Activated naive CD8-positive, alpha-beta T cell treated with anti-CD3 and anti-CD28 coated beads for 36 hours (primary cell): ENCODE measurements around the gene CD8B. TPM values are rescaled to one million over a fixed set of nuclear protein-coding genes. Genes with fewer than 3 reads are reported as not detected.

Experiments
- DNase-seq: peaks from one replicate; pipeline ENCODE4 v3.0.0; 2021
- H3K27ac Mint-ChIP-seq: one replicate; pipeline ENCODE4 v1.8.0; 2022; ENCODE audit warnings: mild to moderate bottlenecking, moderate library complexity, mixed read lengths
- H3K27me3 Mint-ChIP-seq: one replicate; pipeline ENCODE4 v1.8.0; 2022; ENCODE audit warnings: mild to moderate bottlenecking, mixed read lengths
- H3K36me3 Mint-ChIP-seq: one replicate; pipeline ENCODE4 v1.8.0; 2021; ENCODE audit warnings: mild to moderate bottlenecking, mixed read lengths
- H3K4me1 Mint-ChIP-seq: one replicate; pipeline ENCODE4 v1.8.0; 2021; ENCODE audit warnings: mixed read lengths
- H3K4me3 Mint-ChIP-seq: one replicate; pipeline ENCODE4 v1.8.0; 2022; ENCODE audit warnings: mild to moderate bottlenecking, moderate library complexity, mixed read lengths
- H3K9me3 Mint-ChIP-seq: one replicate; pipeline ENCODE4 v1.8.0; 2022; ENCODE audit warnings: mixed read lengths
- total RNA-seq, 2 experiments: library from RNA; stranded (reverse); gene quantifications; one replicate each; pipeline ENCODE4 v1.2.3, GENCODE V29; 2021

CD8B gene
- total RNA-seq, 2 experiments from 2014 or later, result 260 to 268 TPM

DNA sequence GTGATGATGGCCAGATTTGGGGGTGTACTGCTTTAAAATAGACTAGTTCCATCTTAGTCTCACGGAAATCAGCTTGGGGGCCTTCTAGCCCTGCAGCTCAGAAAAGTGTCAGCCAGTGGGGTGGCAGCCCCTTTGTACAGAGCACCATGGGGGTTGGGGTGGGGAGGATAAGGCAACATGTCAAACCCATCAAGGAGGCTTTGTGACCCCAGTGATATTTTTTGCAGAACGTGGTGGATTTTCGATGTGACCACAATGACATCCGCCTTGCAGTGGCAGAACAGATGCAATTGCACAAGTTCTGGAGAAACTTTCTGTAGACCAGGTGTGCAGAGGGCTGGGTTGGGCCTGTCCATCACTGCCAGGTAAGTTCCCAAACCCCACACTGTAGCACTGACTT, 67.9 kb downstream of the CD8B start:
- peaks cover 55% of the 10 kb centered on the region for H3K36me3 Mint-ChIP-seq
- peak overlapping the region; percentile 68 for H3K4me3 Mint-ChIP-seq
- H3K27ac Mint-ChIP-seq, result peak overlapping the region; percentile 83
- H3K27me3 Mint-ChIP-seq, result no peaks in the 10 kb centered on the region
- peaks cover 25% of the 10 kb centered on the region for H3K9me3 Mint-ChIP-seq
- H3K4me1 Mint-ChIP-seq, result peaks cover 38% of the 10 kb centered on the region
- peak; percentile 34 for DNase-seq

DNA sequence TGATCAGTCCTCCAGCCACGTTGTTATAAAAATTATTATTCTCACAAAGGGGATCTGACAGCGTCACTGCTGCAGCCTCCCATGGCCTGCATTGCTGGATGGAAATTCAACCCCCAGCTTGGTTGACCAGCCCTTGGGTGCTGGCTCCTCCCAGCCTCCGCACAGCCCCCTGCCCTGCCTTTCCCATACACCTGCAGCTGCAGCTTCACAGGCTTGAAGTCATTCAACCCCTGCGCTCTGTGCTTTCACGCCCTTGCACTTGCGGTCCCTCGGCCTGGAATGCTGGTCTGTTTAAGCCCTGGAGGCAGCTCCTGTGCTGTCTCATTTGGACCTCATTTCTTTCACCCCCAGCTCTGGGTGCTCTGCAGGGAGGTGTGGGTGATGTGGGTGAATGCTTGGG, 70.1 kb downstream of the CD8B start:
- DNase-seq, result peak; percentile 48
- Mint-ChIP-seq H3K27ac (peak overlapping the region; percentile 100), H3K27me3 (peaks cover 5% of the 10 kb centered on the region), H3K4me1 (peaks cover 54% of the 10 kb centered on the region), H3K9me3 (peaks cover 16% of the 10 kb centered on the region), H3K4me3 (peak overlapping the region; percentile 91), H3K36me3 (peaks cover 58% of the 10 kb centered on the region)

DNA sequence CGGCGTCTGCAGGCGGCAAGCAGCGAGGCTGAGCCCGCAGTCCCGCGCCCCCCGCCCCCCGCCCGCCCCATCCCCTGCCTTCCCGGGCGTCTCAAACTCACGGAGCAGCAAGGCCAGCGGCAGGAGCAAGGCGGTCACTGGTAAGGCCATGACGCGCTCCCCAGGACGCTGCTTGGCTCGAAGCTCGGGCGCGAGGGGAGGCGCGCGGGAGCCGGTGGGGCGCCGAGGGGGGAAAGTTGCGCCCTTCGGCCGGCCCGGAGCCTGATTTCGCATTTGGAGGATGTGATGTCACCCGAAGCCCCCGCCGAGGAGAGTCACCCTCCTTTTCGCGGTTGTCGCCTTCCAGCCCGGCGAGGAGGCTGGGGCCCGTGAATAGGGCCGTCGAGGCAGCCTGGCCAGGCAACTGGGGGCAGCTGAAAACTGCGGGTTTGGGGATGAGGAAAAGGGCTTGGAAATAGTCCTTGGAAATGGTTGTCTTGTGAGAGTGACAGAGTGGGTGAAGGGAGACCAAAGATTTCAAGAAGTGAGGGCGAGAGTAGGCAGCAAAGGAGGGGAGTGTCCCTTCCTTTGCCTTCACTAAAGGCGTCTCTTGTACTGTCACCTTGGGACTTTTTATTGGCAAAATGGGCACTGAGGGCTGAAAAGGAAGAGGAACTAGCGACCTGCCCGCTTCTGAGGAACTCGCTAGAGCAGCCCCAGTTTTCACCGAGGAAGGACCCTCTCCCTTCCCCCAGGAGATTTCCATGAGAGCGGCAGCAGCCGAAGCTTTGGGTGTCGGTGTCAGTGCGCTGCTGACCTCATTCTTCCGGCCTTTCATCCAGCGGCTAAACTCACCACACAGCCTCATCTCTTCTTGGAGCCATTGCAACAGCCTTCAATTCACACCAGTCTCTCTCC, 70.8 kb downstream of the CD8B start, which contains the start of gene CD8A:
CD8A (minus strand) TSS at position 238 of the 897 bp plus-strand sequence; CDS start at position 150, 88 bp downstream.
- peaks cover 60% of the 10 kb centered on the region for H3K4me1 Mint-ChIP-seq
- peak within 1 kb of the TSS; percentile 100 for H3K27ac Mint-ChIP-seq
- H3K27me3 Mint-ChIP-seq, result peaks cover 5% of the 10 kb centered on the region
- H3K4me3 Mint-ChIP-seq, result peak within 1 kb of the TSS; percentile 91
- peaks cover 58% of the 10 kb centered on the region for H3K36me3 Mint-ChIP-seq
- peaks cover 11% of the 10 kb centered on the region for H3K9me3 Mint-ChIP-seq
- peak; percentile 87 for DNase-seq

DNA sequence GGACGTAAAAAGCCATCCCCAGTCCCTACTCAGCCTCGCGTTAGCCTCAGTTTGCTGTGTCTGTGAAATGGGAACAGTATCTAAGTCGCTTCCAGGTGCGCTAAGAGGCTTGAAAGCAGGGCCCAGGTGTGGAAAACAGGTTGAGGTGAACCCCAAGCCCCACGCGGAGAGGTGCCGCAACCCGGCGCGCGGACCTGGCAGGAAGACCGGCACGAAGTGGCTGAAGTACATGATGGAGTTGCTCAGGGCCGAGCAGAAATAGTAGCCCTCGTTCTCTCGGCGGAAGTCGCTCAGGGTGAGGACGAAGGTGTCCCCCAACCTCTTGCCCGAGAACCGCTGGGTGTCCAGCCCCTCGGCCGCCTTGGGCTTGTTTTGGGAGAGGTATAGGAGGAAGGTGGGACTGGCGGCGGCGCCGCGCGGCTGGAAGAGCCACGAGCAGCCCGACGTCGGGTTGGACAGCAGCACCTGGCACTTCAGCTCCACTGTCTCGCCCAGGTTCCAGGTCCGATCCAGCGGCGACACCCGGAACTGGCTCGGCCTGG, 71.5 kb downstream of the CD8B start:
- Mint-ChIP-seq H3K4me1 (peaks cover 65% of the 10 kb centered on the region), H3K9me3 (peaks cover 3% of the 10 kb centered on the region), H3K36me3 (peaks cover 57% of the 10 kb centered on the region), H3K27ac (peak overlapping the region; percentile 100), H3K27me3 (peaks cover 5% of the 10 kb centered on the region), H3K4me3 (peak overlapping the region; percentile 91)
- DNase-seq, result peak; percentile 51

DNA sequence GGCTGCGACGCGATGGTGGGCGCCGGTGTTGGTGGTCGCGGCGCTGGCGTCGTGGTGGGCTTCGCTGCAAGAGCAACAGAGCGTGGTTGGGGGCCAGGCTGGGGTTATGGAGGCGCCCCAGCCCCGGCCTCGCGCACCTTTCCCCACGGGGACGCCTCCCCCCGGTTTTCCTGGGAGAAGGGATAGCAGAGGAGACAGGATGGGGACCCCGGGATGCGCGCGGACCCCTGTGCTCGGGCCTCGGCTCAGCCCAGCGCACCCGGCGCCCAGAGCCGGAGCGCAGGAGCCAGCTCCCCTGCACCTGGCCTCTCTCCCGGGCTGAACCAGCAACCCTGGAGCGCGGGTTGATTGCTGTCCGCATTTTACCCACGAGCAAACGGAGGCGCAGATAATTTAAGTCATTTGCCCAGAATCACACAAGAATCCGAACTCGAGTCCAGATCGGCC, 72.0 kb downstream of the CD8B start:
- H3K4me1 Mint-ChIP-seq, result peaks cover 65% of the 10 kb centered on the region
- peak overlapping the region; percentile 91 for H3K4me3 Mint-ChIP-seq
- DNase-seq, result peak; percentile 25
- peak overlapping the region; percentile 100 for H3K27ac Mint-ChIP-seq
- peaks cover 5% of the 10 kb centered on the region for H3K27me3 Mint-ChIP-seq
- no peaks in the 10 kb centered on the region for H3K9me3 Mint-ChIP-seq
- H3K36me3 Mint-ChIP-seq, result peaks cover 57% of the 10 kb centered on the region

DNA sequence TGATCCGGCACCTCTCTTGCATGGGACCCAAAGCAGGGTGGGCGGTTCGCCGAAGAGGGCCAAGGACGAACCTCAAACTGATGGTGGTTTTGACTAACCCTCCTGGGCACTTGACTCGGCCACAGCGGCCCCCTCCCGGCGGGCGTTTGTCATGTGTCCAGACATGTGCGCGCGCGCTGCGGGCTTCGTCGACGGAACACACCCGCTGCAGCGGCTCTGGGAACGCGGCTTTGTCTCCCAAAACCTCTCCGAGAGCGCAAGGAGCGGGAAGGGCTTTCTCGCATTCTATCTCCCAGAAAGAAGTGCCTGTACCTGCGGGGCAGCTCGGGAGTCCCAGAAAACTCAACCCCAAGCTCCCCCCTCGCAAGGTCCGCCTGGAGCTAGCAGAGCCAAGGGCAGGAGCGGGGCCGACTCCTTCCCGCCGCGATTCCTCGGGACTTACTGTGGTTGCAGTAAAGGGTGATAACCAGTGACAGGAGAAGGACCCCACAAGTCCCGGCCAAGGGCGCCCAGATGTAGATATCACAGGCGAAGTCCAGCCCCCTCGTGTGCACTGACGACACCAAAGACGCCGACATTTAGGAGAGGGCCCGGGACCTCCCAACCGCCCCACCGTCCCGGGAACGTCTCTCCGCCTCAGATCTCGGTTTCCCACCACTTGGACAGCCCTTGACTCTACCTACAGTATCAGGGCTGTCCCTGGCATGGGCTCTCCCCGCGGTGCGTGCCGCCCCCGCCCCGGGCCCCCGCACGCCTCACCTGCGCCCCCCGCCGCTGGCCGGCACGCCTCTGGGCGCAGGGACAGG, 72.6 kb downstream of the CD8B start:
- peak; percentile 60 for DNase-seq
- Mint-ChIP-seq H3K36me3 (peaks cover 59% of the 10 kb centered on the region), H3K4me1 (peaks cover 65% of the 10 kb centered on the region), H3K27ac (peak overlapping the region; percentile 100), H3K27me3 (peaks cover 5% of the 10 kb centered on the region), H3K9me3 (no peaks in the 10 kb centered on the region), H3K4me3 (peak overlapping the region; percentile 91)

DNA sequence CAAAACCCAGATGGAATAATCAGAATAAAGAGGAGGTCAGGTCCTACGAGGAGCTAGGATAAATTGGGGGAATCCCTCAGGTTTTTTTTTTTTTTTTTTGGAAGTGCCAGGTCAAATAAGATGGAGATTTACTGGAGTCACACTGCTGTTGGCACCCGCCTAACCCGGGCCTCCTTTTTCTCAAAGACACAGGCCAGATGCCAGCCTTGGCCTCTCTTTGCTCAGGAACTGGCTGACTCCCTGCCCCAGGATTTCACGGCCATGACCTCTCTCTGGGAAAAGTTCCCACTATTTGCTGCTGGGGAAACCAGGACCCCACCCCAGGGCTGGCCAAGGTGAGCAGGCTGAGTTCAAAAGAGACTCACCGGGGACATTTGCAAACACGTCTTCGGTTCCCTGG, 73.5 kb downstream of the CD8B start:
- no peak for DNase-seq
- peaks cover 62% of the 10 kb centered on the region for H3K36me3 Mint-ChIP-seq

DNA sequence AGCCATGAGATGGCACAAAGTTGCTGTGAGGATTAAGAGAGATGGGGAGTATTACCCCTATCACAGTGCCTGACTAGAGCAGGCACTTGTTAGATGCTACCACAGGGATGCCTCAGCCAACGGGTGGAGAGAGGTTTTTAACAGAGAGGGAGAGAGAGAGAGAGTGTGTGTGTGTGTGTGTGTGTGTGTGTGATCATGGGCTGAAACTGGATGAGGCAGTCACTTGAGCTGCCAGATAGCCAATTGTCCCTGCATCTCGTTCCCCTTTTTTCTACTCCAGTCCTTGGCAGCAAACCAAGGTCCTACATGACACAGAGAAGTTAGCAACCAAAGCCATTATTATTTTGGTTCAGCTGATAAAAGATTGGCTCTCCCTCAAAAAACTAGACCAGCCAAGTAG, 74.0 kb downstream of the CD8B start:
- Mint-ChIP-seq H3K9me3 (no peaks in the 10 kb centered on the region), H3K27me3 (peaks cover 5% of the 10 kb centered on the region), H3K36me3 (peaks cover 62% of the 10 kb centered on the region), H3K27ac (peak overlapping the region; percentile 100), H3K4me3 (peak overlapping the region; percentile 91), H3K4me1 (peaks cover 66% of the 10 kb centered on the region)
- peak; percentile 48 for DNase-seq

More for the DNA sequence above, 73.5 kb downstream of the CD8B start:
- peak overlapping the region; percentile 91 for H3K4me3 Mint-ChIP-seq
- H3K27ac Mint-ChIP-seq, result peak overlapping the region; percentile 100
- peaks cover 65% of the 10 kb centered on the region for H3K4me1 Mint-ChIP-seq
- peaks cover 5% of the 10 kb centered on the region for H3K27me3 Mint-ChIP-seq
- H3K9me3 Mint-ChIP-seq, result no peaks in the 10 kb centered on the region

DNA sequence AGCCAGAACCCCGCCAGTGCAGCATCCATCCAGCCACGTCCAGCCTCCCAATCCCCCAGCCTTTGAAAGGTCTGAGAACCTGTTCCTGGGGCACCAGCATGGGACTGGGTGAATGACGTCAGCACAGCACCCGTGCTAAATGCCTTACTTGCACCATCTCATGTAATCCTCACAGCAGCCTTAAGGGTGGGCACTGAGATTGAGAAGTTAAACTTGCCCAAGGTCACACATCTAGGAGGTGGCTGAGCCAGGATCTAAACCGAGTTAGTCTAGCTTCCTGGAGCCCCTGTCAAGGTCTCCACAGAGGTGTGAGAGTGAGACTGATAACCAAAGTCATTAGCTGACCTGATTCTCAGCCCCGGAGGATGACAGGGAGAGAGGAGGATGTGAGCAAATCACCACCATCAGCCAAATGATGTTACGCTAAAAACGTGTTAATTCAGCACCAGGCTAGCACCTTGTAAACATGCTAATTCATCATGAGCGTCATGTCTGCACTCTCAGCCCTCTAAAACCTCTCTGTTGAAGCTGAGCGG, 75.6 kb downstream of the CD8B start:
- peak; percentile 75 for DNase-seq
- no peaks in the 10 kb centered on the region for H3K9me3 Mint-ChIP-seq
- peak overlapping the region; percentile 100 for H3K27ac Mint-ChIP-seq
- peaks cover 62% of the 10 kb centered on the region for H3K36me3 Mint-ChIP-seq
- peak overlapping the region; percentile 91 for H3K4me3 Mint-ChIP-seq
- H3K4me1 Mint-ChIP-seq, result peaks cover 70% of the 10 kb centered on the region
- H3K27me3 Mint-ChIP-seq, result peaks cover 5% of the 10 kb centered on the region

DNA sequence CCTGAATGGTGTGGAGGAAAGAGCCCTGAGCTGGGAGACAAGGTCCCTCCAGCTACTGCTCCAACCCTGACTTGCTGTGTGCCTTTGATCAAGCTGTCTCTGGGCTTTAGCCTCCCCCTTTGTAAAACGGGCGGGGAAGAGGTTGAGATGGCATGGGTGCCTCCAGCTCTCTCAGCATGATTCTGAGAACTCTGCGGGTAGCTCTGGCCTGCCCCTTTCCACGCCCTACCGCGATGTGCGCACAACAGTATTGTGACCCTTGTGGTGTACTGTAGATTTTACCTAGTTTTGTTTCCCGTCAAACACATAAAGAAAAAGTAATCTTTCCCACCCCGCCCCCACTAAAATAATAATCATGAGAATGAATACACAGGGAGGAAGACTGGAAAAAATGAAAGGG, 76.2 kb downstream of the CD8B start:
- H3K4me1 Mint-ChIP-seq, result peaks cover 68% of the 10 kb centered on the region
- peak overlapping the region; percentile 100 for H3K27ac Mint-ChIP-seq
- peak; percentile 87 for DNase-seq
- H3K9me3 Mint-ChIP-seq, result no peaks in the 10 kb centered on the region
- H3K36me3 Mint-ChIP-seq, result peaks cover 62% of the 10 kb centered on the region
- H3K27me3 Mint-ChIP-seq, result peaks cover 5% of the 10 kb centered on the region
- peak overlapping the region; percentile 91 for H3K4me3 Mint-ChIP-seq

DNA sequence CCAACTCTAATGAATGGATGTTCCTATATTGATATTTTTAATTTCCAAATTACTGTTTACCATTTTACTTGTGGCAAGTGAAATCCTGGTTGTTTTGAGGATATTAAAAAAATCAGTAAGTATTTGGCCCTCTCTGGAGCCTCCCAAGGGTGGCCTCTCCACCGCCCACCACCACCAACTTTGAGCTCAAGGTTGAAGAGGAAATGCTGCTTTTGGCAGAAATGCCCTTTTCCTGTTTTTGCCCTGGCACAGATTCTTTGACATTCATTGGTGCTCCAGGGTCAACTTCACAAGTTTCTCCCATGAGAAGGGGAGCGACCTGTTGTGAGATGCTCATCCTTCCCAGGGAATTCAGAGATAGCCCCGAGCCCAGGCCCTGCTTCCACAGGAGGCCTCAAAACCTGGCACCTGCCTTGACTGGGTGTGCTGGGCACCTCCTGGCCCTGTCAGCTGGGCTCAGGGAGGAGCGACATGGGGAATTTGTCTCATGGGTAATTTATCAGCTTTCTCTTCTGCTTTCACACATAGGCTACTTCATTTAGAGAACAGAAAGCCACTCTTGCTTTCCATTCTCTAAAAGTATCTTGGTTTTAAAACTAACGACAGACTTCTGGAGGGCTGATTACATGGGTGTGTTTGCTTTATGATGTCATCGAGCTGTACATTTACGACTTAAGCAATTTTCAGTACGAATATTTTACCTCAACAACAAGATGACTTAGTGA, 77.9 kb downstream of the CD8B start:
- Mint-ChIP-seq H3K27ac (peak overlapping the region; percentile 100), H3K36me3 (peaks cover 50% of the 10 kb centered on the region), H3K4me3 (peak overlapping the region; percentile 51), H3K4me1 (peaks cover 68% of the 10 kb centered on the region), H3K9me3 (no peaks in the 10 kb centered on the region), H3K27me3 (peaks cover 5% of the 10 kb centered on the region)
- DNase-seq, result peak; percentile 48

DNA sequence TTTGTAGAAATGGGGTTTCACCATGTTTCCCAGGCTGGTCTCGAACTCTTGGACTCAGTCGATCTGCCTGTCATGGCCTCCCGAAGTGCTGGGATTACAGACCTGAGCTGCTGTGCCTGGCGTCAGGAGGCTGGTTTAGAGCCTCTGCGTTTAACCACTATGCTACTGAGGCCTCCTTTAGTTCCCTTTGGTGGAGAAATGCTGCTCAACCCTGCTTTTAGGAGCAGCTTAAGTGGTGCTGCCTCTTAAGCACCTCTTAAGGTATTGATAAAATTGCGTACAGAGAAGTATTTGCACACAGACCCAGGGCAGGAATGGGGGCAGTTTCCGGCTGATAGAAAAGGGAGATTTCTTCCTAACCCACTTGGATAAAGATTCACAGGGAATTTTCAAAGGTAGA, 78.9 kb downstream of the CD8B start:
- H3K27me3 Mint-ChIP-seq, result peaks cover 3% of the 10 kb centered on the region
- peak overlapping the region; percentile 57 for H3K27ac Mint-ChIP-seq
- H3K9me3 Mint-ChIP-seq, result no peaks in the 10 kb centered on the region
- H3K4me3 Mint-ChIP-seq, result no peak overlapping the region
- no peak for DNase-seq
- peaks cover 39% of the 10 kb centered on the region for H3K36me3 Mint-ChIP-seq
- peaks cover 59% of the 10 kb centered on the region for H3K4me1 Mint-ChIP-seq

DNA sequence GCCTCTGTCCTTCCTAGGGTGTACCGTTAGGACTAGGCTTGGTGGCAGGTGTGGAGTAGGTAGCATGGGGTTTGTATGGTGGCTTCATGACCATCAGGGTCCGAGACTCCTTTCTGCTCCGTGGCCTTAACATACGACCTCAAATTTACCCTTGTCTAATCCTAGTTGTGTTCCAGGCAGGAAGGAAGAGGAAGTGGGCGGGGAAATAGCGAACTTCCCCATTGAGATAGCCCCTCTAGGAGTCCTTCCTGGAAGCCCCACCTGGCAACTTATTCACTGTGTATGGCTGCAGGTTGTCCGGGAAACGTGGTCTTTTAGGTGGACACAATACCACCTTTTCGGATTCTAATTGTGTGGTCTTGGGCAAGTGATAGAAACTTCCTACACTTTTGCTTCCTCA, 80.3 kb downstream of the CD8B start:
- H3K4me3 Mint-ChIP-seq, result no peak overlapping the region
- no peaks in the 10 kb centered on the region for H3K9me3 Mint-ChIP-seq
- peak overlapping the region; percentile 57 for H3K27ac Mint-ChIP-seq
- H3K36me3 Mint-ChIP-seq, result peaks cover 27% of the 10 kb centered on the region
- no peak for DNase-seq
- peaks cover 50% of the 10 kb centered on the region for H3K4me1 Mint-ChIP-seq
- no peaks in the 10 kb centered on the region for H3K27me3 Mint-ChIP-seq

DNA sequence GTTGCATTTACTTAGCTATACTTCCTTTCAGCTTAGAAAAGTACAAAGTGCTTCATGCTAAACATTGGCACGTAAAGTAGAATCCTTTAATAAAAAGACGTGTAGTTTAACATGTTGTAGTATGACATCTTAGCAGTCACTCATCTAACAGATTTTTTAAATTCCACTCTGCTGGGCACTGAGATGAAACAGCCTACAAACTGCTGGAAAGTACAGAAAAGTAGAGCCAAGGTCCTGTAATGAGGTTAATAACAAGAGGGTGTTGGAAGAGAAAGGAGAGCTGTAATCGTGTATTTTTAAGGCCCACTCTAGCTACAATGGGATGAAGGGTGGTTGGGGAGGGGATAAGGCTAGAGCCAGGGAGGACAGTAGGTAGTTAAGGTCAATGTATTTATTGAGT, 81.7 kb downstream of the CD8B start:
- H3K4me1 Mint-ChIP-seq, result peaks cover 40% of the 10 kb centered on the region
- H3K36me3 Mint-ChIP-seq, result peaks cover 14% of the 10 kb centered on the region
- no peak overlapping the region for H3K27ac Mint-ChIP-seq
- DNase-seq, result no peak
- H3K27me3 Mint-ChIP-seq, result no peaks in the 10 kb centered on the region
- H3K4me3 Mint-ChIP-seq, result no peak overlapping the region
- H3K9me3 Mint-ChIP-seq, result no peaks in the 10 kb centered on the region
